NCI-H748 (cell line): ENCODE data around the gene TNPO2.
"Not testable (repeated sequence)": the region's sequence is repeated elsewhere in the genome, so short reads cannot be mapped to it uniquely, and the experiment has no call there.

Experiments
- DNase-seq: peaks from one replicate; lab custom pipeline; 2025; ENCODE audit not compliant: unreplicated experiment; lab: John Stamatoyannopoulos, UW

The TNPO2 gene

GRCh38 chr19:12706332-12706718, 17.4 kb downstream of the TNPO2 start:
- no peak for DNase-seq

- no peak for DNase-seq
These were observed 17.9 kb downstream of the TNPO2 start for GRCh38 chr19:12705654-12706331.

DNA sequence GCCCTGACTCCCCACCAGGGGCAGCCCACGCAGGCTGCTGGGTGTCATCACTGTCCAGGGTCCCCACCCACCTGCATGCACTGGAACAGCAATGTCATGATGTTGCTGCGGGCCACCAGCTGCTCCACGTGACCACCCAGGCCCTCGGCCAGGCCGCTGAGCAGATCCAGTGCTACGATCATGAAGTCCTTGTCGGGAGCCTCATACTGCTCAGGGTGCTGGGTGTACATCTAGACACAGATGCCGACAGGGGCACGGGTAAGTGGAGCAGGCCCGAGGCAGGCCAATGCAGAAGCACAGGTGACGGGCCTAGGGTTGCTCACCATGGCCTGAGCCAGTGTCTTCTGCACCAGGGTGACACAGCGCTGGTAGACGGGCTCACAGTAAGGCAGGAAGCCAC, 18.6 kb downstream of the TNPO2 start:
- no peak for DNase-seq

DNA sequence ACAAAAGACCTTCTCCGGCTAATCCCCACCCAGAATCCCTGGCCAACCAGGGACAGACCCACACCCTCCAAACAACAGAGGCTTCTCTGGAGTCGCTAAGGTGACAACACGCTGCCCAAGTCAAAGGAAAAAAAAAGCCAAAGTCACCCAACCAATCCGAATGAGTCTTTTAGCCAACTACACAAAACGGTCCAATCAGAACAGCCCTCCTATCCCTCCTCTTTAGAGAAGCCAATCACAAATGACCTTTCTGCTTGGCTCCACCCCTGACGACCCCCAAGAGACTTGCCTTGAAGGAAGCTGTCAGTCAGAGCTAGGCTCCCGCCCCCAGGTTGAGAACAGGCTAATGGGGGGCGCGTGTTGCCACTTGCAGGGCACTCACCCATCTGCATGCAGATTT, 20.7 kb downstream of the TNPO2 start:
- peak; percentile 12 for DNase-seq

DNA sequence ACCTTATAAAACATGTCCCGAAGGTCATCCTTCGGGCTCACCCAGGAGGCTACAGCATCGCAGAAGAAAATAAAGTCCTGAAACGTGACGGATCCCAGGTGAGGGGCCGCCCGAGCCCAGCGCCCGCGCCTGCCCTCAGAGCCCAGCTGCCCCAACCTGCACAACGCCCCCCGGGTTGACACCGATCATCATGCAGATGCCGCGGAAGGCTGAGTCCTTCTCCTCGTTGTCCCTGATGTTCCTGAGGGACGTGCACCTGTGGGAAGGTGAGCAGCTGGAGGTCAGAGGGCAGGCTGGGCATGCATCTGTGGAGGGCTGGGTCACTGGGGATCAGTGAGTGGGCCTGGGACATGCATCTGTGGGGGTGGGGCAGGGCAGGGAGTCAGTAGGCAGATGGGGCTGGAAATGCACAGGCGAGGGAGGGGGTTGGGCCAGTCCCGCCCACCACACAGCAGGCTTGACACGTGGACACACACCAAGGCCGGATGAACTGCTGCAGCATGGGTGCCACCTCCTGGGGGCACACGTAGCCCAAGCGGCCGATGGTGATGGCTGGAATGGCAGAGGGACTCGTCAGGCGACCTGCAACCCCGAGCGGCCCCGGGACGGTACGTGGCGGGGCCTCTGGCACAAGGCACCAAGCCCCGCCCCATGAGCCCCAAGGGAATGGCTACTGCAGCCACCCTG, 22.0 kb downstream of the TNPO2 start:
- no peak for DNase-seq

DNA sequence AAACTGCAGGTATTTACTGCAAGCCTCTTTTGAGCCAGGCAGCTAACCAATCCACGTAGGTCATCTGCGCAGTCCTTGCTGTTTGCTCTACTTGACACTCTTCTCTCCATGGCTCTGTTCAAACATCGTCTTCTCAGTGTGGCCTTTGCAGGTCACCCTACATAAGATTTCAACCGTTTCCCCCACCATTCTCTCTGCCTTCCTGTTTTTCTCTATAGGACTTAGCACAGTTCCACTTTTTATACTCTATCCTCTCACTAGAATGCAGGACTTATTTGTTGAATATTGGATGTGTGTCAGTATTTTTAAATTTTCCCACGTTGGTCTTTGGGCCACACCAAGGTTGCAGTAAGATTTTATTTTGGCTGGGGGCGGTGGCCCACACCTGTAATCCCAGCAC, 25.6 kb downstream of the TNPO2 start:
- no peak for DNase-seq

DNA sequence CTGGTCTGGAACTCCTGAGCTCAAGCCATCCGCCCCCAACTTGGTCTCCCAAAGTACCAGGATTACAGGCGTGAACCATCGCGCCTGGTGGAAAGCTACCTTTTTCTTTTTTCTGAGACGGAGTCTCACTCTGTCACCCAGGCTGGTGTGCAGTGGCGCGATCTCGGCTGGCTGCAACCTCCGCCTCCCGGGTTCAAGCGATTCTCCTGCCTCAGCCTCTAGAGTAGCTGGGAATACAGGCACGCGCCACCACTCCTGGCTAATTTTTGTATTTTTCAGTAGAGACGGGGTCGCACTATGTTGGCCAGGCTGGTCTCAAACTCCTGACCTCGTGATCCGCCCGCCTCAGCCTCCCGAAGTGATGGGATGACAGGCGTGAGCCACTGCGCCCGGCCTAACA, 26.3 kb downstream of the TNPO2 start:
- DNase-seq: not testable (repeated sequence)

DNA sequence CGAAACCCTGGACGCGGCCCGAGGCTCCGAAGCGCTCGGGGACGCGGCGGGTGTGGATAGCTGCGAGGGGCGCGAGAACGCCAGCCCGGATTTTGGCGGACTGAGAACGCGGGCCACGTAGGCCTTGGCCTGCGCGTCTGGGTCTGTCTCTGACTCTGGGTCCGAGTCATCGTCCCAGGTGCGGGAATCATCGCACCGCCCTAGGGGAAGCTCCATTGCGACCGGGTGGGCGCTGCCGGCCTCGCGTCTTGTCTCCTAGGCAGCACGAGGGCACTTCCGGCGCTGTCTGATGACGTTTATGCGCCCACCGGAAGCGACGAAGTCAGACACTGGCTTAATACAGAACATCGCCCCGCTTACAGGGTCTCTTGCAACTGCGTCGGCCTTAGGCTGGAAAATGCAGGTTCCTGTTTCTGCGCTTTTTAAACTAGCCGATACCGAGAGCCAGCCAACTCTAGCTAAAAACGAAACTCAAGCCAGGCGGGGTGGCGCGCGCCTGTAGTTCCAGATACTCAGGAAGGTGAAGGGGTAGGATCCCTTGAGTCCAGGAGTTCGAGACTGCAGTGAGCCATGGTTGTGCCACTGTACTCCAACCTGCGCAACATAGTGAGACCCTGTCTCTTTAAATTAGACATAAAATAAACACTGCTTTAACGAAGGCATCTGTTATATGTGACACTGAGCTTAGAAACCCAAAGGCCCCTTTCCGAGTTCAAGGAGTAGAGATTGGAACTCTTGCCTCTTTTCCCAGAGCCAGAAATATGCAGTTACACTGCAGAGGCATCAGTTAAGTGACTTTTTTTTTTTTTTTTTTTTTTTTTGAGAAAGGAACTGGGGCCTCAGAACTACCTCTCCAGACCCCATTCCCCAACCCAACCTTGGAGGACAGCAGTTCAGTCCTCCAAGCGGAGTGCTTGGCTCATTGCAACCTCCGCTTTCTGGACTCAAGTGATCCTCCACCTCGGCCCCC, 27.1 kb downstream of the TNPO2 start, which contains the start of gene FBXW9:
FBXW9 (minus strand) TSS at position 266 of the 970 bp plus-strand sequence; CDS start at position 216, 50 bp downstream.
- DNase-seq: peak; percentile 93

- DNase-seq: peak; percentile 25
These were observed 27.8 kb downstream of the TNPO2 start for GRCh38 chr19:12695997-12696365.

- no peak for DNase-seq
These were observed 28.2 kb downstream of the TNPO2 start for GRCh38 chr19:12695514-12695913.

- DNase-seq: no peak
These were observed 28.6 kb downstream of the TNPO2 start for GRCh38 chr19:12695096-12695495.

DNA sequence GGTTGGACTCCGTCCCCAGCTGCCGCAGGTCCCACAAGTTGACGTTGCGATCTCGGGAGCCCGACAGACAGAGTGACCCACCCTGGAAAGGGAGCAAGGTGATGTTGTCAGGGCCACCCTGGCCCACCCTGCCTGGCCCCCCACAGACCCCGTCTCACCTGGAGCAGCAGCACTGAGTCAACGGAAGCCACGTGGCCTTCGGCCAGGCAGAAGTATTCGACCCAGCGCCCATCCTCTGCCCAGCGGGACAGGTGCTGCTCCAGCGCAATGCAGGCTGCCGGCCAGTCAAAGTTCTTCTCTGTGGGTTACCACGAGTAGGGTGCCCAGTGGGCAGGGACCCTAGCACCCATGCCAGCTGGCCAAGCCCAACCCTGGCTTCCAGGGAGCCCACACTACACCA, 29.1 kb downstream of the TNPO2 start:
- no peak for DNase-seq

DNA sequence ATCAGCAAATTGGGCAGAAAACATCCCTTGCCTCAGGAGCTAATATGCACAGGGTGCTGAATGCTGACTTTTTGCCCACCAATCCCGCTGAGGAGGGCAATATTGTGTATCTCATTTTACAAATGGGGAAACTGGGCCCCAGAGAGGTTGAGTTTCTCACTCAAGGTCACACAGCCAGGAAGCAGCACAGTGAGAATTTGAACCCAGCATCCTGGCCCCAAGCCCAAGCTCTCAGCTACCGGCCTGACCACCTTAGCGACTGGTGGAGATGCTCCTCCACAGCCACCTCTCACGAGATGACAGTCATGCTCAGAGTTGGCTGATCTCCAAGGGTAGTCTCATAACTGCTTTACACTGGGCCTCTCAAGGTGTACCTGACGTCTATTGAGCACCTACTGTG, 30.8 kb downstream of the TNPO2 start:
- DNase-seq: no peak

DNA sequence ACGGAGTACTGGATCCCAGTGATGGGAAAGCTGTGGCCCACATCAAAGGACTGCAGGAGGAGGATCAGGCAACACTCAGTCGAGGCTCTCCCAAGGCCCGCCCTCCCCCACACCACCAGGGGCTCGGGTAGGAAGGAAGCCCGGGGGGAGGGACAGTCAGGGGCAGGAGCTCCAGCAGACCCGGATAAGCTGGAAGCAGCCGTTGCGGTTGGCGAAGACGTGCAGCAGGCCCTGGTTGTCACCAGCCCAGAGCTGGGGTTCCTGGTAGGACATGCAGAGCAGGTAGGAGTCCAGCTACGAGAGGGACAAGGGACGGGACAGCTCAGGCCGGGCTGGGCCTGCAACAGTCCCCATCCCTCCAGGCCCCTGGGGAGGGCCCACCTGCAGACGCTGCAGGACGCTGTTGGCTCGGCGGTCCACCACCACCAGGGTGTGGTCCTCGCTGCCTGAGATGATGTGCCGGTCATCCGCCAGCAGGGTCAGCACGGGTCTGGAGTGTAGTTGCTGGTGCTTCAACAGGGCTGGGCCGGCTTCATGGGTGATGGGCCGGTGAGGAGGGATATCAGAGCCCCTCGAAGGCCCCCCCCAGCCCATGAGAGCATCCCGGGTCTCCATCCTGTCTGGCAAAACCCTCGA, 34.0 kb downstream of the TNPO2 start:
- DNase-seq: no peak

DNA sequence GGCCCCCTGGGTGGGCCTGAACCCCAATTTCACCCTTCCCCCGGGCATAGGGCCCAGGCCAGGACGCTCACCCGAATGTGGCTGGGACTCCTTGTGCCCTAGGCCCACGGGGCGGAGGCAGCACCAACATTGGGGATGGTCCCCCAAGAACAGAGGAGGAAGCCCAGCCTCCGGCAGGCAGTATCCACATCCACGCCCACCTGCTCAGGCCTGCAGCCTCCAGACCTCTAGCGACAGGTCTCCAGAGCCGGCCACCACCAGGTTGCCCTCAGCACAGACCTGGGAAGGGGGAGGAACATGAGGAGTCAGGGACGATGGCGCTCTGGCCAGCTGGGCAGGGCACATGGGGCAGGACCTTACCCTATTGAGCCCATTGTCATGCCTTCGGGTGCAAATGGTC, 34.7 kb downstream of the TNPO2 start:
- DNase-seq: no peak

DNA sequence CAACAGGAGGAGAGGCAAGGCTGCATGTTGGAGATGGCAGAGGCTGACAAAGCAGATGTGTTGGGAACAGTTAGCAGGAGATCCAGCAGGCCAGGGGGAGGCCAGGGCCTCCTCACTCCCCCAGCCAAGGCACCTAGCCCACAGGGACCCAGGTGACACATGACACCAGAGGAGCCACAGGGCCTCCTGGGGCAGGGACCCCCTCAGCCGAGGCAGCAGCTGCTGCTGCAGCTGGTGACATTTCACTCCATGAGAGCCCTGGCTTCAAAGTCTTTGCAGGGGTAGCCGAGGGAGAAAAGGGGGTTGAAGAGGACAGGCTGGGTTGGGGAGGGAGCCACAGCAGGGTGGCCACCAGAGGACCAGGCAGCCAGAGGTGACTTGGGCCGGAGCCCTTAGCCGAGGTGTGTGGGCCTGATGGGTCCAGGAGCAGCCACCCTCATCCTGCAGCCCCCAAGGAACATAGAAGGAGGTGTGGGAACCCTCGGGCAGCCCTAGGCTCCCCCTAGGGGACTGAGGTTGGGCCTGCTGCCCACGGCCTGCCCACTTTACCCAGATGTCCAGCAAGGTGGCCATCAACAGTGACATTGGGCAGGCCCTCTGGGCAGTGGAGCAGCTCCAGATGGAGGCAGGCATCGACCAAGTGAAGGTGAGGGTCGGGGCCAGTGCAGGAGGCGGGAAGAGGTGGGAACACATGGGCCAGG, 36.1 kb downstream of the TNPO2 start, which contains the start of gene GNG14:
GNG14 (plus strand) TSS at position 503 of the 701 bp plus-strand sequence; CDS start at position 554, 51 bp downstream.
- DNase-seq: no peak

GRCh38 chr19:12685831-12686230, 37.9 kb downstream of the TNPO2 start:
- no peak for DNase-seq

- DNase-seq: peak; percentile 96
These were observed 42.4 kb downstream of the TNPO2 start, which contains the start of gene DHPS for GRCh38 chr19:12681074-12681987. TSS of gene DHPS (minus strand) at chr19:12681880. CDS start at chr19:12681766, 114 bp downstream.

DNA sequence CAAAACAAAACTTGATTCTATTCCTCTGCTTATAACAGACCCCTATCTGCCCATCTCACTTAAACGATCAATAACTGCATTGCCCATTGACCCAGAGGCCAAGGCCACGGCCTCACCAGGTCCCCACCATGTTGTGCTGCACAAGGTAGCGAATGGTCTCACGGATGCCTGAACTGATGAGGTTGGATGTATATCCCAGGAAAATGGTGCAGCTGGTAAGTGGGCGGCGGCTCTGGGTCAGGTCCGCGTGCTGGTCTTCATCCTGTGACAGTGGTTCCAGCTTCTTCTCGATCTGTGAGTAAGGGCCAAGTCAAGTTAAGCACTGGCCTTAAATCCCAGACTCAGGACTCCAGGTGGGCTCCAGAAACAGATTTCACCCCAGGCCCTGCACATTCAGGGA, 43.7 kb downstream of the TNPO2 start:
- DNase-seq: no peak
